A549 (cell line): Measurements from ENCODE around the gene PSMD5. TPM values are rescaled to one million over a fixed set of nuclear protein-coding genes. Genes with fewer than 3 reads are reported as not detected.

Source experiments
- ATAC-seq, 2 experiments: fragments of 200-7000 bp in 1 of 2; fragments of >200 bp in 1 of 2; cut with Nextera tagmentation in 1 of 2; cut with Tn5 transposase in 1 of 2; 3 replicates each; pipeline versions ENCODE4 v1.8.0 to v1.9.1; 2018 to 2020; ENCODE audit warnings: mild to moderate bottlenecking in 1 of 2, moderate library complexity in 1 of 2
- CTCF ChIA-PET: fragments of 300-600 bp; sonication (Branson Sonifier 250); formaldehyde crosslinking; extraction: SDS; loops from one replicate; lab custom pipeline; 2021; ENCODE audit warnings: antibody characterized with exemption, inconsistent platforms; lab: Yijun Ruan, JAX
- POLR2A ChIA-PET: fragments of 350-600 bp; formaldehyde crosslinking; extraction: SDS; loops from one replicate; lab custom pipeline; 2021; ENCODE audit warnings: antibody characterized with exemption, inconsistent platforms; lab: Yijun Ruan, JAX
- DNase-seq, 2 experiments: peaks; one replicate each; pipeline versions ENCODE4 v3.0.0 to v3.0.0-alpha.2; 2011 to 2016; ENCODE audit warnings: low read depth in 1 of 2, low spot score in 1 of 2
- FAIRE-seq: peaks from 2 replicates; lab custom pipeline; 2011; peaks lifted over from hg19 to GRCh38; lab: Jason Lieb, UNC
- H3K27ac ChIP-seq, 2 experiments: fragments of >200 bp; sonication (Bioruptor Twin); formaldehyde crosslinking; 3 replicates each; pipeline ENCODE4 v1.5.1; 2016 to 2017
- H3K4me1 ChIP-seq: fragments of >200 bp; sonication (Bioruptor Twin); formaldehyde crosslinking; 3 replicates; pipeline ENCODE4 v1.6.1; 2016
- H3K4me2 ChIP-seq: fragments of >200 bp; sonication (Bioruptor Twin); formaldehyde crosslinking; 3 replicates; pipeline ENCODE4 v1.6.1; 2016
- H3K4me3 ChIP-seq: fragments of >200 bp; sonication (Bioruptor Twin); formaldehyde crosslinking; 3 replicates; pipeline ENCODE4 v1.5.1; 2016
- H3K9me3 ChIP-seq: fragments of >200 bp; sonication (Bioruptor Twin); formaldehyde crosslinking; 3 replicates; pipeline ENCODE4 v1.6.1; 2016
- BHLHE40 ChIP-seq: IDR thresholded peaks from 2 replicates; pipeline ENCODE4 v1.6.1; 2012; ENCODE audit warnings: low read depth, low read length, inconsistent platforms
- CBX2 ChIP-seq: fragments of 200-600 bp; sonication (generic); IDR thresholded peaks from 2 replicates; pipeline ENCODE4 v1.6.1; 2016; ENCODE audit warnings: low read depth, mild to moderate bottlenecking, borderline replicate concordance
- CEBPB ChIP-seq, 2 experiments: fragments of >200 bp in 1 of 2; sonication (Bioruptor Twin) in 1 of 2; formaldehyde crosslinking in 1 of 2; IDR thresholded peaks; 2 replicates each; pipeline ENCODE4 v1.6.1; 2012 to 2016
- CHD4 ChIP-seq: fragments of 200-600 bp; sonication (generic); IDR thresholded peaks from 2 replicates; pipeline ENCODE4 v1.6.1; 2016; ENCODE audit warnings: antibody characterized with exemption, mild to moderate bottlenecking, borderline replicate concordance
- EHMT2 ChIP-seq: fragments of 200-600 bp; sonication (generic); IDR thresholded peaks from 2 replicates; pipeline ENCODE4 v1.6.1; 2016; ENCODE audit warnings: antibody characterized with exemption, low read depth, mild to moderate bottlenecking, moderate library complexity
- FOSL2 ChIP-seq, 2 experiments: fragments of 450-650 bp in 1 of 2; fragments of >200 bp in 1 of 2; sonication (Bioruptor Twin) in 1 of 2; formaldehyde crosslinking; IDR thresholded peaks; 2 replicates each; pipeline versions ENCODE4 v1.5.0 to v1.6.1; 2016 to 2020; ENCODE audit warnings: mild to moderate bottlenecking in 1 of 2, moderate library complexity in 1 of 2
- JUN ChIP-seq, 2 experiments: fragments of >200 bp; sonication (Bioruptor Twin); formaldehyde crosslinking; IDR thresholded peaks; 2 replicates in 1 of 2; 3 replicates in 1 of 2; pipeline ENCODE4 v1.6.1; 2016 to 2017
- KDM1A ChIP-seq: fragments of 200-600 bp; sonication (generic); IDR thresholded peaks from 2 replicates; pipeline ENCODE4 v1.6.1; 2016; ENCODE audit warnings: low read depth, mild to moderate bottlenecking
- MAFK ChIP-seq: fragments of 450-650 bp; IDR thresholded peaks from 2 replicates; pipeline ENCODE4 v1.6.1; 2014; ENCODE audit not compliant: partially characterized antibody
- NPAS2 ChIP-seq: fragments of 250-450 bp; sonication (Bioruptor Pico); IDR thresholded peaks from 2 replicates; pipeline ENCODE4 v1.8.0; 2022; ENCODE audit warnings: mild to moderate bottlenecking, moderate library complexity, borderline replicate concordance
- NR3C1 ChIP-seq: fragments of >200 bp; sonication (Bioruptor Twin); formaldehyde crosslinking; IDR thresholded peaks from 3 replicates; pipeline ENCODE4 v1.6.1; 2017
- PHF8 ChIP-seq: fragments of 200-600 bp; sonication (generic); IDR thresholded peaks from 2 replicates; pipeline ENCODE4 v1.6.1; 2016; ENCODE audit warnings: low read depth, mild to moderate bottlenecking, antibody characterized with exemption, moderate library complexity, borderline replicate concordance
- POLR2AphosphoS2 ChIP-seq: conservative IDR thresholded peaks from 2 replicates; pipeline ENCODE4 v1.6.1; 2012; ENCODE audit warnings: low read length, improper control_type of control experiment, inconsistent platforms
- SMC3 ChIP-seq: fragments of >200 bp; sonication (Bioruptor Twin); formaldehyde crosslinking; IDR thresholded peaks from 3 replicates; pipeline ENCODE4 v1.6.1; 2018; ENCODE audit warnings: inconsistent platforms
- SREBF2 ChIP-seq: fragments of 450-650 bp; IDR thresholded peaks from 2 replicates; pipeline ENCODE4 v1.6.1; 2014; ENCODE audit warnings: mild to moderate bottlenecking, moderate library complexity
- TP53 ChIP-seq: fragments of 250-450 bp; sonication (Bioruptor Pico); IDR thresholded peaks from 2 replicates; pipeline ENCODE4 v1.5.0; 2021; ENCODE audit warnings: mild to moderate bottlenecking, moderate library complexity
- ZC3H11A ChIP-seq: fragments of 450-650 bp; IDR thresholded peaks from 2 replicates; pipeline ENCODE4 v1.6.1; 2014; ENCODE audit warnings: antibody characterized with exemption, mild to moderate bottlenecking
- ZFP36 ChIP-seq: fragments of 450-650 bp; IDR thresholded peaks from 2 replicates; pipeline ENCODE4 v1.6.1; 2014; ENCODE audit warnings: borderline replicate concordance; ENCODE audit not compliant: partially characterized antibody
- ZNF302 ChIP-seq: fragments of 250-450 bp; sonication (Bioruptor Pico); IDR thresholded peaks from 2 replicates; pipeline ENCODE4 v1.9.0; 2021; ENCODE audit warnings: inconsistent platforms, mild to moderate bottlenecking, moderate library complexity
- ZSCAN20 ChIP-seq: fragments of 250-450 bp; sonication (Bioruptor Pico); IDR thresholded peaks from 2 replicates; pipeline ENCODE4 v1.8.0; 2022; ENCODE audit warnings: mild to moderate bottlenecking, moderate library complexity
- WGBS: methylation state at CpG from one replicate; pipeline ENCODE4 v1.1.6; 2017; ENCODE audit errors: missing lambda C conversion rate; 5-methylcytosine and 5-hydroxymethylcytosine counted together
- polyA plus RNA-seq, 4 experiments: library from polyadenylated mRNA; depleted of rRNA in 3 of 4; stranded (reverse); fragments of >200 nt; fragmentation: RNase III in 1 of 4; extraction: RNeasy Plus Mini Kit Qiagen cat#74134 plus additional on column Dnase treatment in 1 of 4; gene quantifications; 2 replicates in 3 of 4; 3 replicates in 1 of 4; pipeline ENCODE4 v1.2.3, GENCODE V29; 2011 to 2017
- TF ChIP-seq, protein P1 (sequence below): fragments of 150-350 bp; IDR thresholded peaks from 2 replicates; pipeline ENCODE4 v1.6.1; 2014; ENCODE audit warnings: low read depth, mild to moderate bottlenecking, low read length
- TF ChIP-seq, protein P2 (sequence below): IDR thresholded peaks from 2 replicates; pipeline ENCODE4 v1.6.1; 2012
- TF ChIP-seq, protein P3 (sequence below): fragments of >200 bp; sonication (Bioruptor Twin); formaldehyde crosslinking; IDR thresholded peaks from 3 replicates; pipeline ENCODE4 v1.6.1; 2016
- TF ChIP-seq, protein P4 (sequence below): fragments of >200 bp; sonication (Bioruptor Twin); formaldehyde crosslinking; IDR thresholded peaks from 3 replicates; pipeline ENCODE4 v1.5.1; 2016

Gene PSMD5
- polyA plus RNA-seq, 2 of the 4 experiments (the other 2 are of a cell fraction), result 34.6 to 63.7 TPM

DNA sequence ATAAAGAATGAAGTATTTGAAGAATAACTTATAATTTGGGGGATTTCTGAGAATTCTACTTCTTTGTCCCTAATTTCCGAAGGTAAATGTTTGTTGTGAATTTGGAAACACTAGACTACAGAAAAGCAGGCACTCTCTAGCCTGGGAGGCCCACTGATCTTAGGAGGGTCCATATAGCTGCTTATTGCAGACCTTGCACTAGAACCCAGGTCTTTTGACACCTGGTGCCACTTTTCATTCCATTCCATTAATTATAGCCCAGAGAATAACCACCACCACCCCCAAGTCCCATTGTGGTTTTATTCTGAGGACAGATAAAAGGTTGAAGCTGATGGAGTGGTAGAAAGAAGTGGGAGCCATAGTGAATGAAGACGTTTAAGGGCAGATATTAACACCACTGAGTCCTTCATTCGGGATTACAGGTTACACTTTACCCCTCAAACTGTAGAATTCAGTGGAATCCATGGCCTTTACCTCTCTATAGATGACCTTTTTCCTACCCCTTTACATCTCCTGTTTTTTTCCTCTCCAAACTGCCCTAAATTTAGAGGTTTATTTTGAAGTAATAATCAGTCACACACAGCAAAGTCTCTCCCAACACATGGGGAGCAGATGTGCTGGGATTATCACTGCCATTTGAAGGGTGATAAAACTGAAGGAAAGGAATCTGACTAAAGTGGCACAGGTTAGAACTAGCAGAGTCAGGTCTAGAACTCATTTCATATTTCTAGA, 12.0 kb upstream of the PSMD5 start:
- TF ChIP-seq KDM1A (no peak), BHLHE40 (no peak), CHD4 (no peak), ZFP36 (no peak), MAFK (no peak), CEBPB (IDR thresholded peaks at IDR 0.05) (no peak), ZNF302 (CRISPR knock-in tag) (no peak), ZSCAN20 (no peak)
- TF ChIP-seq, protein P1, sequence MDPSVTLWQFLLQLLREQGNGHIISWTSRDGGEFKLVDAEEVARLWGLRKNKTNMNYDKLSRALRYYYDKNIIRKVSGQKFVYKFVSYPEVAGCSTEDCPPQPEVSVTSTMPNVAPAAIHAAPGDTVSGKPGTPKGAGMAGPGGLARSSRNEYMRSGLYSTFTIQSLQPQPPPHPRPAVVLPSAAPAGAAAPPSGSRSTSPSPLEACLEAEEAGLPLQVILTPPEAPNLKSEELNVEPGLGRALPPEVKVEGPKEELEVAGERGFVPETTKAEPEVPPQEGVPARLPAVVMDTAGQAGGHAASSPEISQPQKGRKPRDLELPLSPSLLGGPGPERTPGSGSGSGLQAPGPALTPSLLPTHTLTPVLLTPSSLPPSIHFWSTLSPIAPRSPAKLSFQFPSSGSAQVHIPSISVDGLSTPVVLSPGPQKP, result no peak
- TF ChIP-seq, protein P2, sequence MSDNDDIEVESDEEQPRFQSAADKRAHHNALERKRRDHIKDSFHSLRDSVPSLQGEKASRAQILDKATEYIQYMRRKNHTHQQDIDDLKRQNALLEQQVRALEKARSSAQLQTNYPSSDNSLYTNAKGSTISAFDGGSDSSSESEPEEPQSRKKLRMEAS, result no peak
- ChIA-PET POLR2A (interaction anchor here (0.8 kb wide), 1 partner anchor 61 kb away, joined by 3 read pairs; the partner anchor contains the start of gene FBXW2), CTCF (interaction anchor here (0.9 to 1.1 kb wide), 2 partner anchors 10 to 81 kb away, joined by 3 read pairs; no protein-coding TSS in a partner anchor)
- no peak overlapping the region for H3K4me2 ChIP-seq
- no peaks in the 10 kb centered on the region for H3K4me1 ChIP-seq
- 70% methylated on average over 3 of the region's 3 CpGs for WGBS
- H3K4me3 ChIP-seq, result no peak overlapping the region
- DNase-seq (no peak), ATAC-seq (no peak), FAIRE-seq (no peak)
- H3K9me3 ChIP-seq, result no peaks in the 10 kb centered on the region
- H3K27ac ChIP-seq, result no peak overlapping the region

DNA sequence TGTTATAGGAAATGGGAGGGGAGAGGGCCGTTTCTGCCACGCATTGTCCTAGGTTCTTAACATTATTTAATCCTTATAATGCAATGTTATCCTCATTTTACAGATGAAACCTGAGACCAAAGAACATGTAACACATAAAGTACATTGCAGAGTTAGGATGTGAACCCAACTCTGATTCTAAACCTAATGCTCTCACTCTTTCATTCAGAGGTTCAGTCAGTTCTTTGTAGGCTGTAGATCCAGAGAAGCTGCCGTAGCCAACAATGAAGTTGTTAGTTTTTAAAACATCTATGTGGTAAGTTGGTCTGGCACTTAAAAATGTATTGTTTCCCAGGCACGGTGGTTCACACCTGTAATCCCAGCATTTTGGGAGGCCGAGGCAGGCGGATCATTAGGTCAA, 10.5 kb upstream of the PSMD5 start:
- no peaks in the 10 kb centered on the region for H3K9me3 ChIP-seq
- DNase-seq, result no peak
- H3K4me2 ChIP-seq, result no peak overlapping the region
- H3K4me1 ChIP-seq, result no peaks in the 10 kb centered on the region
- TF ChIP-seq, protein P3, sequence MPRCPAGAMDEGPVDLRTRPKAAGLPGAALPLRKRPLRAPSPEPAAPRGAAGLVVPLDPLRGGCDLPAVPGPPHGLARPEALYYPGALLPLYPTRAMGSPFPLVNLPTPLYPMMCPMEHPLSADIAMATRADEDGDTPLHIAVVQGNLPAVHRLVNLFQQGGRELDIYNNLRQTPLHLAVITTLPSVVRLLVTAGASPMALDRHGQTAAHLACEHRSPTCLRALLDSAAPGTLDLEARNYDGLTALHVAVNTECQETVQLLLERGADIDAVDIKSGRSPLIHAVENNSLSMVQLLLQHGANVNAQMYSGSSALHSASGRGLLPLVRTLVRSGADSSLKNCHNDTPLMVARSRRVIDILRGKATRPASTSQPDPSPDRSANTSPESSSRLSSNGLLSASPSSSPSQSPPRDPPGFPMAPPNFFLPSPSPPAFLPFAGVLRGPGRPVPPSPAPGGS, result no peak
- TF ChIP-seq JUN (IDR thresholded peaks at IDR 0.05) (no peak), ZFP36 (no peak), EHMT2 (no peak), CHD4 (no peak), FOSL2 (IDR thresholded peaks at IDR 0.05) (no peak), FOSL2 (CRISPR knock-in tag; IDR thresholded peaks at IDR 0.05) (no peak), TP53 (CRISPR knock-in tag) (no peak), SREBF2 (no peak), NPAS2 (CRISPR knock-in tag) (no peak), PHF8 (no peak), NR3C1 (no peak), CBX2 (no peak), POLR2AphosphoS2 (no peak), ZC3H11A (no peak), SMC3 (no peak)
- TF ChIP-seq, protein P4, sequence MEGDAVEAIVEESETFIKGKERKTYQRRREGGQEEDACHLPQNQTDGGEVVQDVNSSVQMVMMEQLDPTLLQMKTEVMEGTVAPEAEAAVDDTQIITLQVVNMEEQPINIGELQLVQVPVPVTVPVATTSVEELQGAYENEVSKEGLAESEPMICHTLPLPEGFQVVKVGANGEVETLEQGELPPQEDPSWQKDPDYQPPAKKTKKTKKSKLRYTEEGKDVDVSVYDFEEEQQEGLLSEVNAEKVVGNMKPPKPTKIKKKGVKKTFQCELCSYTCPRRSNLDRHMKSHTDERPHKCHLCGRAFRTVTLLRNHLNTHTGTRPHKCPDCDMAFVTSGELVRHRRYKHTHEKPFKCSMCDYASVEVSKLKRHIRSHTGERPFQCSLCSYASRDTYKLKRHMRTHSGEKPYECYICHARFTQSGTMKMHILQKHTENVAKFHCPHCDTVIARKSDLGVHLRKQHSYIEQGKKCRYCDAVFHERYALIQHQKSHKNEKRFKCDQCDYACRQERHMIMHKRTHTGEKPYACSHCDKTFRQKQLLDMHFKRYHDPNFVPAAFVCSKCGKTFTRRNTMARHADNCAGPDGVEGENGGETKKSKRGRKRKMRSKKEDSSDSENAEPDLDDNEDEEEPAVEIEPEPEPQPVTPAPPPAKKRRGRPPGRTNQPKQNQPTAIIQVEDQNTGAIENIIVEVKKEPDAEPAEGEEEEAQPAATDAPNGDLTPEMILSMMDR, result no peak
- no peak for ATAC-seq
- CTCF ChIA-PET, result no interaction called here
- POLR2A ChIA-PET, result interaction anchor here (1.0 to 1.2 kb wide), 2 partner anchors 15 to 60 kb away, joined by 3 to 4 read pairs; partner anchors contain the start of gene FBXW2
- H3K27ac ChIP-seq, result no peak overlapping the region
- WGBS, result 90% methylated on average over 6 of the region's 6 CpGs
- FAIRE-seq, result no peak
- H3K4me3 ChIP-seq, result no peak overlapping the region
